WTC11 (cell line): Measurements from ENCODE around the gene WNT7A.

Source experiments
- JUN ChIP-seq: sonication (generic); formaldehyde crosslinking; IDR thresholded peaks from 2 replicates; pipeline ENCODE4 v1.8.0; 2023; ENCODE audit warnings: mild to moderate bottlenecking, missing genetic modification reagents
- NFYB ChIP-seq: sonication (generic); formaldehyde crosslinking; conservative IDR thresholded peaks from 2 replicates; pipeline ENCODE4 v1.8.0; 2022; ENCODE audit warnings: low read depth, missing genetic modification reagents
- OVOL2 ChIP-seq: fragments of 250-450 bp; sonication (Bioruptor Pico); IDR thresholded peaks from 2 replicates; pipeline ENCODE4 v1.9.0; 2021; ENCODE audit warnings: mild to moderate bottlenecking, borderline replicate concordance
- SP1 ChIP-seq: sonication (generic); formaldehyde crosslinking; conservative IDR thresholded peaks from 2 replicates; pipeline ENCODE4 v1.8.1; 2022; ENCODE audit warnings: missing genetic modification reagents
- TCF7 ChIP-seq: sonication (generic); formaldehyde crosslinking; IDR thresholded peaks from 2 replicates; pipeline ENCODE4 v1.8.0; 2022; ENCODE audit warnings: mild to moderate bottlenecking, low read depth, missing genetic modification reagents, moderate library complexity
- TEAD1 ChIP-seq: sonication (generic); formaldehyde crosslinking; IDR thresholded peaks from 2 replicates; pipeline ENCODE4 v1.8.0; 2022; ENCODE audit warnings: mild to moderate bottlenecking, missing genetic modification reagents
- TP53 ChIP-seq: sonication (generic); formaldehyde crosslinking; IDR thresholded peaks from 2 replicates; pipeline ENCODE4 v1.8.1; 2023; ENCODE audit warnings: mild to moderate bottlenecking, missing genetic modification reagents
- ZNF121 ChIP-seq: sonication (generic); formaldehyde crosslinking; IDR thresholded peaks from 2 replicates; pipeline ENCODE4 v1.8.0; 2023; ENCODE audit warnings: missing genetic modification reagents
- ZNF263 ChIP-seq: sonication (generic); formaldehyde crosslinking; IDR thresholded peaks from 2 replicates; pipeline ENCODE4 v1.8.1; 2022; ENCODE audit warnings: low read depth, mild to moderate bottlenecking, moderate library complexity, missing genetic modification reagents
- ZNF423 ChIP-seq: fragments of 250-450 bp; sonication (Bioruptor Pico); IDR thresholded peaks from 2 replicates; pipeline ENCODE4 v2.1.2; 2022; ENCODE audit warnings: mild to moderate bottlenecking, moderate library complexity
- TF ChIP-seq, protein P1 (sequence below): sonication (generic); formaldehyde crosslinking; IDR thresholded peaks from 2 replicates; pipeline ENCODE4 v1.8.0; 2022; ENCODE audit warnings: mild to moderate bottlenecking, missing genetic modification reagents
- TF ChIP-seq, protein P2 (sequence below): fragments of 200-600 bp; IDR thresholded peaks from 2 replicates; pipeline ENCODE4 v1.8.0; 2022; ENCODE audit warnings: antibody characterized with exemption
- TF ChIP-seq, protein P3 (sequence below): sonication (generic); formaldehyde crosslinking; IDR thresholded peaks from 2 replicates; pipeline ENCODE4 v1.8.0; 2022; ENCODE audit warnings: mild to moderate bottlenecking, missing genetic modification reagents
- TF ChIP-seq, protein P4 (sequence below): sonication (generic); formaldehyde crosslinking; conservative IDR thresholded peaks from 2 replicates; pipeline ENCODE4 v1.8.1; 2022; ENCODE audit warnings: mild to moderate bottlenecking, missing genetic modification reagents

DNA sequence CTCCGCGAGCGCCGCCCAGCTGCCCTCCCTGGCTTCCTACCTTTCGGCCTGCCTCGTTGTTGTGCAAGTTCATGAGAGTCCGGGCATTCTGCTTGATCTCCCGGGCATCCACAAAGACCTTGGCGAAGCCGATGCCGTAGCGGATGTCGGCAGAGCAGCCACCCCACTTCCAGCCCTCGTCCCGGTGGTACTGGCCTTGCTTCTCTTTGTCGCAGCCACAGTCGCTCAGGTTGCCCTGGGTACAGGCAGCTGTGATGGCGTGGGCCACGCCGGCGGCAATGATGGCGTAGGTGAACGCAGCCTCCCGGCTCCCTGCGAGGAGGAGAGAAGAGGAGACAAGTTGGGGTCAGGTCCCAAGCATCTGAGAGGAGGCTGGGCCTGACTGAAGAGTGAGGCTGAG, 25.4 kb downstream of the WNT7A start:
- TF ChIP-seq NFYB (CRISPR knock-in tag), result no peak
- no peak for TF ChIP-seq ZNF121
- TF ChIP-seq OVOL2, result no peak
- TF ChIP-seq, protein P1, sequence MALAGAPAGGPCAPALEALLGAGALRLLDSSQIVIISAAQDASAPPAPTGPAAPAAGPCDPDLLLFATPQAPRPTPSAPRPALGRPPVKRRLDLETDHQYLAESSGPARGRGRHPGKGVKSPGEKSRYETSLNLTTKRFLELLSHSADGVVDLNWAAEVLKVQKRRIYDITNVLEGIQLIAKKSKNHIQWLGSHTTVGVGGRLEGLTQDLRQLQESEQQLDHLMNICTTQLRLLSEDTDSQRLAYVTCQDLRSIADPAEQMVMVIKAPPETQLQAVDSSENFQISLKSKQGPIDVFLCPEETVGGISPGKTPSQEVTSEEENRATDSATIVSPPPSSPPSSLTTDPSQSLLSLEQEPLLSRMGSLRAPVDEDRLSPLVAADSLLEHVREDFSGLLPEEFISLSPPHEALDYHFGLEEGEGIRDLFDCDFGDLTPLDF (CRISPR knock-in tag), result no peak
- TF ChIP-seq, protein P2, sequence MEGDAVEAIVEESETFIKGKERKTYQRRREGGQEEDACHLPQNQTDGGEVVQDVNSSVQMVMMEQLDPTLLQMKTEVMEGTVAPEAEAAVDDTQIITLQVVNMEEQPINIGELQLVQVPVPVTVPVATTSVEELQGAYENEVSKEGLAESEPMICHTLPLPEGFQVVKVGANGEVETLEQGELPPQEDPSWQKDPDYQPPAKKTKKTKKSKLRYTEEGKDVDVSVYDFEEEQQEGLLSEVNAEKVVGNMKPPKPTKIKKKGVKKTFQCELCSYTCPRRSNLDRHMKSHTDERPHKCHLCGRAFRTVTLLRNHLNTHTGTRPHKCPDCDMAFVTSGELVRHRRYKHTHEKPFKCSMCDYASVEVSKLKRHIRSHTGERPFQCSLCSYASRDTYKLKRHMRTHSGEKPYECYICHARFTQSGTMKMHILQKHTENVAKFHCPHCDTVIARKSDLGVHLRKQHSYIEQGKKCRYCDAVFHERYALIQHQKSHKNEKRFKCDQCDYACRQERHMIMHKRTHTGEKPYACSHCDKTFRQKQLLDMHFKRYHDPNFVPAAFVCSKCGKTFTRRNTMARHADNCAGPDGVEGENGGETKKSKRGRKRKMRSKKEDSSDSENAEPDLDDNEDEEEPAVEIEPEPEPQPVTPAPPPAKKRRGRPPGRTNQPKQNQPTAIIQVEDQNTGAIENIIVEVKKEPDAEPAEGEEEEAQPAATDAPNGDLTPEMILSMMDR, result no peak
- TF ChIP-seq, protein P3, sequence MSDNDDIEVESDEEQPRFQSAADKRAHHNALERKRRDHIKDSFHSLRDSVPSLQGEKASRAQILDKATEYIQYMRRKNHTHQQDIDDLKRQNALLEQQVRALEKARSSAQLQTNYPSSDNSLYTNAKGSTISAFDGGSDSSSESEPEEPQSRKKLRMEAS, result no peak
- TF ChIP-seq, protein P4, sequence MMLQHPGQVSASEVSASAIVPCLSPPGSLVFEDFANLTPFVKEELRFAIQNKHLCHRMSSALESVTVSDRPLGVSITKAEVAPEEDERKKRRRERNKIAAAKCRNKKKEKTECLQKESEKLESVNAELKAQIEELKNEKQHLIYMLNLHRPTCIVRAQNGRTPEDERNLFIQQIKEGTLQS, result no peak
- no peak for TF ChIP-seq SP1 (CRISPR knock-in tag)
- no peak for TF ChIP-seq TP53 (CRISPR knock-in tag)
- TF ChIP-seq TCF7 (CRISPR knock-in tag), result no peak
- no peak for TF ChIP-seq ZNF263 (CRISPR knock-in tag)
- TF ChIP-seq ZNF423 (CRISPR knock-in tag), result no peak
- no peak for TF ChIP-seq TEAD1 (CRISPR knock-in tag)
- no peak for TF ChIP-seq JUN (CRISPR knock-in tag)
